Measurements from ENCODE around the gene PIK3R1.

The PIK3R1 gene

GRCh38 chr5:68277431-68277830, 61.9 kb downstream of the PIK3R1 start:
- no peak overlapping the region for H2BK5ac ChIP-seq (ENCODE audit: low read length)
- H3K18ac ChIP-seq (ENCODE audit: low read length) = no peak overlapping the region
- H3K79me1 ChIP-seq (ENCODE audit: low read length) = peaks cover 3% of the 10 kb centered on the region
- no peak overlapping the region for H2AK5ac ChIP-seq (ENCODE audit: low read length)
- no peak overlapping the region for H3K4me3 ChIP-seq (ENCODE audit: low read length)
- no peak overlapping the region for H3K9ac ChIP-seq (ENCODE audit: low read length)
- no peak overlapping the region for H3K4ac ChIP-seq (ENCODE audit: low read depth, low read length)
- peaks cover 1% of the 10 kb centered on the region for H3K36me3 ChIP-seq (ENCODE audit: control insufficient read depth, insufficient read depth, low read length)
- H3K27ac ChIP-seq (ENCODE audit: low read depth, low read length) = no peak overlapping the region
- H3K4me1 ChIP-seq (ENCODE audit: control insufficient read depth, low read depth, low read length) = no peaks in the 10 kb centered on the region
- no peak overlapping the region for H4K5ac ChIP-seq (ENCODE audit: low read length)
- no peak overlapping the region for H2BK120ac ChIP-seq (ENCODE audit: low read depth, low read length)
- no peak overlapping the region for H4K8ac ChIP-seq (ENCODE audit: low read depth, low read length)
- no peak overlapping the region for H3K23ac ChIP-seq (ENCODE audit: low read length)
- H3K27me3 ChIP-seq (ENCODE audit: insufficient read depth, low read length, poor library complexity) = no peaks in the 10 kb centered on the region
- no peak overlapping the region for H3K4me2 ChIP-seq (ENCODE audit: low read length)
- WGBS (ENCODE audit: extremely low coverage, insufficient coverage, low lambda C conversion rate) = no CpG with 5 or more reads among the region's 5 CpGs
- no peak overlapping the region for H2BK15ac ChIP-seq (replicated peaks; ENCODE audit: low read depth)
- DNase-seq = no peak
- H3K56ac ChIP-seq (ENCODE audit: low read length) = no peak overlapping the region
- no peaks in the 10 kb centered on the region for H3K79me2 ChIP-seq (ENCODE audit: control insufficient read depth, insufficient read depth, low read length)

- no peak overlapping the region for H3K23ac ChIP-seq (ENCODE audit: low read length)
- no peak overlapping the region for H3K9ac ChIP-seq (ENCODE audit: low read length)
- no peak overlapping the region for H3K27ac ChIP-seq (ENCODE audit: low read depth, low read length)
- H3K79me1 ChIP-seq (ENCODE audit: low read length) = no peaks in the 10 kb centered on the region
- H3K27me3 ChIP-seq (ENCODE audit: insufficient read depth, low read length, poor library complexity) = no peaks in the 10 kb centered on the region
- no CpG with 5 or more reads among the region's 4 CpGs for WGBS (ENCODE audit: extremely low coverage, insufficient coverage, low lambda C conversion rate)
- no peak overlapping the region for H2AK5ac ChIP-seq (ENCODE audit: low read length)
- no peak overlapping the region for H3K4me2 ChIP-seq (ENCODE audit: low read length)
- no peaks in the 10 kb centered on the region for H3K79me2 ChIP-seq (ENCODE audit: control insufficient read depth, insufficient read depth, low read length)
- no peak overlapping the region for H3K56ac ChIP-seq (ENCODE audit: low read length)
- H2BK120ac ChIP-seq (ENCODE audit: low read depth, low read length) = no peak overlapping the region
- H3K18ac ChIP-seq (ENCODE audit: low read length) = no peak overlapping the region
- H3K4me3 ChIP-seq (ENCODE audit: low read length) = no peak overlapping the region
- peak; percentile 55 for DNase-seq
- no peaks in the 10 kb centered on the region for H3K4me1 ChIP-seq (ENCODE audit: control insufficient read depth, low read depth, low read length)
- H4K5ac ChIP-seq (ENCODE audit: low read length) = no peak overlapping the region
- no peak overlapping the region for H2BK15ac ChIP-seq (replicated peaks; ENCODE audit: low read depth)
- H4K8ac ChIP-seq (ENCODE audit: low read depth, low read length) = no peak overlapping the region
- H2BK5ac ChIP-seq (ENCODE audit: low read length) = no peak overlapping the region
- peaks cover 1% of the 10 kb centered on the region for H3K36me3 ChIP-seq (ENCODE audit: control insufficient read depth, insufficient read depth, low read length)
- no peak overlapping the region for H3K4ac ChIP-seq (ENCODE audit: low read depth, low read length)
Measured at GRCh38 chr5:68279984-68280383, 64.4 kb downstream of the PIK3R1 start.

- H2BK15ac ChIP-seq (replicated peaks; ENCODE audit: low read depth) = no peak overlapping the region
- H2BK120ac ChIP-seq (ENCODE audit: low read depth, low read length) = no peak overlapping the region
- peaks cover 1% of the 10 kb centered on the region for H3K36me3 ChIP-seq (ENCODE audit: control insufficient read depth, insufficient read depth, low read length)
- no peak overlapping the region for H3K18ac ChIP-seq (ENCODE audit: low read length)
- H3K27me3 ChIP-seq (ENCODE audit: insufficient read depth, low read length, poor library complexity) = no peaks in the 10 kb centered on the region
- no peak overlapping the region for H3K56ac ChIP-seq (ENCODE audit: low read length)
- H3K9ac ChIP-seq (ENCODE audit: low read length) = no peak overlapping the region
- no peak overlapping the region for H3K4me3 ChIP-seq (ENCODE audit: low read length)
- no peaks in the 10 kb centered on the region for H3K79me2 ChIP-seq (ENCODE audit: control insufficient read depth, insufficient read depth, low read length)
- no peak overlapping the region for H2AK5ac ChIP-seq (ENCODE audit: low read length)
- H4K5ac ChIP-seq (ENCODE audit: low read length) = no peak overlapping the region
- H3K4me2 ChIP-seq (ENCODE audit: low read length) = no peak overlapping the region
- H3K4me1 ChIP-seq (ENCODE audit: control insufficient read depth, low read depth, low read length) = no peaks in the 10 kb centered on the region
- H4K8ac ChIP-seq (ENCODE audit: low read depth, low read length) = no peak overlapping the region
- DNase-seq = no peak
- H2BK5ac ChIP-seq (ENCODE audit: low read length) = no peak overlapping the region
- H3K79me1 ChIP-seq (ENCODE audit: low read length) = no peaks in the 10 kb centered on the region
- no peak overlapping the region for H3K23ac ChIP-seq (ENCODE audit: low read length)
- H3K27ac ChIP-seq (ENCODE audit: low read depth, low read length) = no peak overlapping the region
- H3K4ac ChIP-seq (ENCODE audit: low read depth, low read length) = no peak overlapping the region
- no CpG with 5 or more reads among the region's 4 CpGs for WGBS (ENCODE audit: extremely low coverage, insufficient coverage, low lambda C conversion rate)
Measured at GRCh38 chr5:68282001-68282400, 66.4 kb downstream of the PIK3R1 start.

- WGBS (ENCODE audit: extremely low coverage, insufficient coverage, low lambda C conversion rate) = no CpG with 5 or more reads among the region's 4 CpGs
- Histone ChIP-seq H3K27me3 (ENCODE audit: insufficient read depth, low read length, poor library complexity) (no peaks in the 10 kb centered on the region), H3K27ac (ENCODE audit: low read depth, low read length) (no peak overlapping the region)
Measured at GRCh38 chr5:68283766-68284165, 68.2 kb downstream of the PIK3R1 start.

GRCh38 chr5:68285075-68285840, 69.7 kb downstream of the PIK3R1 start:
- Histone ChIP-seq H3K4me2 (ENCODE audit: low read length) (no peak overlapping the region), H3K4me1 (ENCODE audit: control insufficient read depth, low read depth, low read length) (peaks cover 3% of the 10 kb centered on the region), H3K36me3 (ENCODE audit: control insufficient read depth, insufficient read depth, low read length) (no peaks in the 10 kb centered on the region), H3K27ac (ENCODE audit: low read depth, low read length) (no peak overlapping the region), H3K79me2 (ENCODE audit: control insufficient read depth, insufficient read depth, low read length) (no peaks in the 10 kb centered on the region), H3K79me1 (ENCODE audit: low read length) (no peaks in the 10 kb centered on the region), H3K9ac (ENCODE audit: low read length) (no peak overlapping the region), H2BK15ac (replicated peaks; ENCODE audit: low read depth) (no peak overlapping the region), H2BK5ac (ENCODE audit: low read length) (no peak overlapping the region), H3K23ac (ENCODE audit: low read length) (no peak overlapping the region), H2AK5ac (ENCODE audit: low read length) (no peak overlapping the region), H4K8ac (ENCODE audit: low read depth, low read length) (no peak overlapping the region), H2BK120ac (ENCODE audit: low read depth, low read length) (no peak overlapping the region), H3K4ac (ENCODE audit: low read depth, low read length) (no peak overlapping the region), H4K5ac (ENCODE audit: low read length) (no peak overlapping the region), H3K56ac (ENCODE audit: low read length) (no peak overlapping the region), H3K4me3 (ENCODE audit: low read length) (no peak overlapping the region), H3K18ac (ENCODE audit: low read length) (no peak overlapping the region), H3K27me3 (ENCODE audit: insufficient read depth, low read length, poor library complexity) (no peaks in the 10 kb centered on the region)
- no CpG with 5 or more reads among the region's 3 CpGs for WGBS (ENCODE audit: extremely low coverage, insufficient coverage, low lambda C conversion rate)
- DNase-seq = no peak

More at GRCh38 chr5:68283766-68284165, 68.2 kb downstream of the PIK3R1 start:
- H2BK5ac ChIP-seq (ENCODE audit: low read length) = no peak overlapping the region
- no peak overlapping the region for H3K56ac ChIP-seq (ENCODE audit: low read length)
- H3K4me2 ChIP-seq (ENCODE audit: low read length) = no peak overlapping the region
- peaks cover 1% of the 10 kb centered on the region for H3K36me3 ChIP-seq (ENCODE audit: control insufficient read depth, insufficient read depth, low read length)
- no peaks in the 10 kb centered on the region for H3K79me1 ChIP-seq (ENCODE audit: low read length)
- no peak overlapping the region for H4K8ac ChIP-seq (ENCODE audit: low read depth, low read length)
- H2BK120ac ChIP-seq (ENCODE audit: low read depth, low read length) = no peak overlapping the region
- no peak overlapping the region for H2BK15ac ChIP-seq (replicated peaks; ENCODE audit: low read depth)
- H2AK5ac ChIP-seq (ENCODE audit: low read length) = no peak overlapping the region
- H3K4me3 ChIP-seq (ENCODE audit: low read length) = no peak overlapping the region
- no peak overlapping the region for H4K5ac ChIP-seq (ENCODE audit: low read length)
- no peak overlapping the region for H3K4ac ChIP-seq (ENCODE audit: low read depth, low read length)
- H3K18ac ChIP-seq (ENCODE audit: low read length) = no peak overlapping the region
- peaks cover 2% of the 10 kb centered on the region for H3K4me1 ChIP-seq (ENCODE audit: control insufficient read depth, low read depth, low read length)
- no peak for DNase-seq
- H3K23ac ChIP-seq (ENCODE audit: low read length) = no peak overlapping the region
- H3K9ac ChIP-seq (ENCODE audit: low read length) = no peak overlapping the region
- H3K79me2 ChIP-seq (ENCODE audit: control insufficient read depth, insufficient read depth, low read length) = no peaks in the 10 kb centered on the region
